Peyer's patch (tissue), 4 donors: ENCODE measurements around the gene GBX2.

Experiments used
- POLR2A ChIP-seq, 2 donors: fragments of 450-650 bp; IDR thresholded peaks; one replicate each; pipeline ENCODE4 v1.5.1; 2017; ENCODE audit warnings: antibody characterized with exemption in 2 of 2, mild to moderate bottlenecking in 2 of 2, moderate library complexity in 2 of 2
- TF ChIP-seq, protein P1 (sequence below), 6 experiments: fragments of 450-650 bp in 4 of 6; fragments of 200-600 bp in 2 of 6; sonication (generic) in 1 of 6; IDR thresholded peaks; one replicate each; pipeline ENCODE4 v1.5.1; 2017 to 2019; ENCODE audit warnings: antibody characterized with exemption in 6 of 6, mild to moderate bottlenecking in 3 of 6, moderate library complexity in 1 of 6

- TF ChIP-seq, protein P1, sequence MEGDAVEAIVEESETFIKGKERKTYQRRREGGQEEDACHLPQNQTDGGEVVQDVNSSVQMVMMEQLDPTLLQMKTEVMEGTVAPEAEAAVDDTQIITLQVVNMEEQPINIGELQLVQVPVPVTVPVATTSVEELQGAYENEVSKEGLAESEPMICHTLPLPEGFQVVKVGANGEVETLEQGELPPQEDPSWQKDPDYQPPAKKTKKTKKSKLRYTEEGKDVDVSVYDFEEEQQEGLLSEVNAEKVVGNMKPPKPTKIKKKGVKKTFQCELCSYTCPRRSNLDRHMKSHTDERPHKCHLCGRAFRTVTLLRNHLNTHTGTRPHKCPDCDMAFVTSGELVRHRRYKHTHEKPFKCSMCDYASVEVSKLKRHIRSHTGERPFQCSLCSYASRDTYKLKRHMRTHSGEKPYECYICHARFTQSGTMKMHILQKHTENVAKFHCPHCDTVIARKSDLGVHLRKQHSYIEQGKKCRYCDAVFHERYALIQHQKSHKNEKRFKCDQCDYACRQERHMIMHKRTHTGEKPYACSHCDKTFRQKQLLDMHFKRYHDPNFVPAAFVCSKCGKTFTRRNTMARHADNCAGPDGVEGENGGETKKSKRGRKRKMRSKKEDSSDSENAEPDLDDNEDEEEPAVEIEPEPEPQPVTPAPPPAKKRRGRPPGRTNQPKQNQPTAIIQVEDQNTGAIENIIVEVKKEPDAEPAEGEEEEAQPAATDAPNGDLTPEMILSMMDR (IDR thresholded peaks at IDR 0.05): no peak
- no peak for TF ChIP-seq POLR2A (IDR thresholded peaks at IDR 0.05)
Measured at GRCh38 chr2:236180076-236180816, 12.1 kb upstream of the GBX2 start.
